GM18868 (cell line): Measurements from ENCODE around the gene NOTCH3.

Experiments used
- ATAC-seq: cut with Tn5 transposase; IDR thresholded peaks from one replicate; pipeline ENCODE4 v1.9.1; 2021; ENCODE audit warnings: mild to moderate bottlenecking, moderate library complexity; ENCODE audit not compliant: unreplicated experiment

The NOTCH3 gene

DNA sequence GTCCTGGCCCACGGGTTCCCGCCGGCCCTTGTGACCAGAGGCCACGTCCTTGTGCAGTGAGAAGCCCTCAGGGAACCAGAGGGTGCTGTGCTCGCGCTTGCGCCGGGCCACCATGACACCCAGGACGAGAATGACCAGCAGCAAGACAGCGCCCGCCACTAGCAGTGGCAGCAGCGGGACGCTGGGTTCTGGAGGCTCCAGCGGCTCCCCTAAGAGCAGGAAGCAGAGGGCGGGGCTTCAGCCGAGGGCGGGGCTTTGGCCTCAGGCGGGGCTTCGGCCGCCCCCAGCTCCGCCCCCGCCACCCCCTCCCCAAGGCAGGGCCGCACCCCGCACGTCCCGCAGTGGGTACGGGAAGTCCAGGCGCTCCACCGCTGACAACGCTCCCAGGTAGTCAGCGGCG, 30.4 kb downstream of the NOTCH3 start:
- ATAC-seq: no peak

DNA sequence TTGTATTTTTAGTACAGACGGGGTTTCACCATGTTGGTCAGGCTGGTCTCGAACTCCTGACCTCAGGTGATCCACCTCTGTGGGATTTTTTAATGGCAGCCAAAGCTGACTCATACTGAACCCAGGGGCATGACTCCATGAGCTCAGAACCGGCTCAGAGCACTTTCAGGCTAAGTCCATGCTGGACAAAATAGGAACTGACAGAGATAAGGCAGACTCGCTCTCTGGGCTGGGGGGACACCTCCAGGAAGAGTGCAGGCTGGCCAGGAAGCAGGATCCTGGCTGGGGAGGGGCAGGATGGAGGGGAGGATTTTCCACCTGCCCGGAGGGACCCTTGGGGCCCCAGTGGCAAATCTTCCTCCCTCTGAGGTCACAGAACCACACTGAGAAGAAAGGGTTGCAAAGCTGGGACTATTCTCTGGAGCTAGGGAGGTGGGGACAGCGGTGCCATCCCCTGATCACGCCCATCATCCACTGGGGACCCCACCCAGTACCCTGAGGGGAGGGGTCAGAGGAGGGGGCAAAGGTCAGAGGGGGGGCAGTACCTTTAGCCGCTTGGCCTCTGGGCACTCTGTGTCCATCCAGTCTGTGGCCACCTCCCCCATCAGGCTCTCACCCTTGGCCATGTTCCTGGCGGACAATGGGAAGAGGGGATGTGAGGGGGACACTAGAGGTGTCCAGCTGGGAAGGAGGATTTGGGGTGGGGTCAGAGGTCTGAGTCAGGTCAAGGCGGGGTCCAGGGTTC, 31.1 kb downstream of the NOTCH3 start:
- ATAC-seq: no peak

DNA sequence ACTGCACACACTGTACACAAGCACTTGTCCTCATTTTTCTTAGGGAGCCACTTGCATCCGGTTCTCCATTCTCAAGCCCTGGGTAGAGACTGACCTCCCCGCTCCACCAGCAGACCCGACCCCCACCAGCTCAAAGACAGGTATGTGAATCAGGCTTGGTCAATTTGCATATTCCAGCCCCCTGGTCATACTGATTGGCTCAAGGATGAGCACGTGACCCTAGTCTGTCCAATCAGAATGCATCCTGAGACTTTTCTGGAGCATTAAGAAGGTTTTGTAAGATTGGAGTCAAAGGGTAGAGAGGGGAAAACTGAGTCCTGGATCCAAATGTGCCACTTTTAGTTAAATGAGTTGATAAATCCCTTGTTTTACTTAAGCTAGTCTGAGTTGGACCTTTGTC, 34.1 kb downstream of the NOTCH3 start:
- ATAC-seq: no peak

DNA sequence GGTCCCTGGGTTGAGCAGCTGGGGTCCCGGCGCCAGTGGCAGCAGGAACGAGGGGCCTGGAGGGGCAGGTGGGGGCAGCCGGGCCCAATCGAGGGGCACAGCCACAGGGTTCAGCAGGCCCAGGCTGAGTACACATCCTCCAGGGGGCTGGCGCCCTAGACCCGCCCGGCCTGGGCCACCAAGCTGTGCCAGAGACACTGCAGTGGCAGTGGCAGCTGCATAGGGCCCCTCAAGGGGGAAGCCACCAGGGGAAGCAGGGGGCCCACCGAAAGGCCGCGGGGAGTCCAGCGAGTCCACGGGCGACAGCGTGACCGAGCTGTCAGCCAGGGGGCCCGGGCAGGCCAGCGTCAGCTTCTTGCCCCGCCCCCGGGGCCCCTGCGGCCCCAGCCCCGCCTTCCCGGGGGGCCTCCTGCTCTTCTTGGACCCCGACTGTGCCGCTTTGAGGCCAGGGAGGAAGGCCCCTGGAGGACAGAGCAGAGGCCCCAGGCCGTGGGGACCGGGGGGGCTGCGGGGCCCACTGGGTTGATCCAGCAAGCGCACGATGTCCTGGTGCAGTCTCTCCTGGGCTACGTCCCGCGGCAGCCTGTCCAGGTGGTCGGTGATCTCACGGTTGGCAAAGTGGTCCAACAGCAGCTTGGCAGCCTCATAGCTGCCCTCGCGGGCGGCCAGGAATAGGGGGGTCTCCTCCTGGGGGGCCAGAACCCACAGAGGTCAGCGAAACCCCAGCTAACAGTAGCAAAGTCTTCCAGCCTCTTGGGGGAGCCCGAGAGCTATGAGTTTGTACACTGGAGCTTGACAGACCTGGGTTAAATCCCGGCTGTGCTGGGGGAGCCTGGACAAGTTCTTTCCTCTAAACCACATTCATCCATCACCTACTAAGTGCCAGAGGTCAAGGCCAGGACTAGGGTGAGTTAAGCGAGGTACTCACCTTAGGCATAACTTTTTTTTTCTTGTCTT, 39.5 kb downstream of the NOTCH3 start:
- ATAC-seq: no peak

DNA sequence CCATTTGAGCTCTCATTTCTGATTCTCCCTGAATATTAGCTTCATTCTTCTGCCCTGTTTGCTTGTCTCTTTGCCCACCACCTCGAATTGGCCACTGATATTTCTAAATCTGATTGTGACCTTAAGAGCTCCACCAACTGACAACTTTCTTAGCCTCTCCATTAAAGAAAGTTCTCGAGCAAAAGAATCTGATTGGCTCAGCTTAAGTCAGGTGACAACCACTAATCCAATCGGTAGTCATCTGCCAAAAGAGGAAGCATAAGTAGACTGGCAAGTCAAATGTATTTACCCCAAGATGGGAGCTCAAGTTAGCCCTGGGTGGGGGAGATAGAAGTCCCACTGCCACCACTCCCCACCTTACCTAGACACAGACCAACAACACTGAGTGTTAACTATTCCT, 41.5 kb downstream of the NOTCH3 start:
- no peak for ATAC-seq

DNA sequence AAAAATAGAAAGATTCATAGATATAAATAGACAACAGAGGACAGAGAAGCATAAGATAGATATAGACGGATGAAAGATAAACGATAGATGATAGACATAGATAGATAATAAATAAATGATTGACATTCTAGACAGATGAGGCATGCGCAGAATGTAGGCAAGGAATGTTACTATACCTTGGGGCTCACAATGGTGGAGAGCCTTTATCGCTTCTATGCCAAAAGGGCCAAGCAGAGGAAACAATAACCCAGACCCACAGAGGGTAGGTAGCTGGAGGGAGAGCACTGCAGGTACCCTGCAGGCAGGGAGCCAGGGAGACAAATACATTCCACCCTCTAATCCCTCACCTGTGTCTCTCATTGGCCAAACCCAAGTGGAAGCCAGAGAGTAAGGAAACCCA, 44.4 kb downstream of the NOTCH3 start:
- ATAC-seq: no peak

DNA sequence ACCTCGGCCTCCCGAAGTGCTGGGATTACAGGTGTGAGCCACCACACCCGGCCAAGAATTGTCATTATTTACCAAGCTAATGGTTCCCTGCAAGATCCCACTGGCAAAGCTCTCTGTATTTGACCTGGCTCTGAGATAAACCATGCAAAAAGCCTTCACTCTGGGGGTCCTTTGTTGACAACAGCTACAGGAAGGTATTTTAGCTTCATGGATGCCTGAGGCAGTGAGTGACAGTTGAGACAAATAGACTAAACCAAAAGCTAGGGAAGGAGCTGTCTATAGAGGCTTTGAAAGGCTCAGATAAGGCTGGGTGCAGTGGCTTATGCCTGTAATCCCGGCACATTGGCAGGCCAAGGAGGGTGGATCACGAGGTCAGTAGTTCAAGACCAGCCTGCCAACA, 45.5 kb downstream of the NOTCH3 start:
- ATAC-seq: no peak

DNA sequence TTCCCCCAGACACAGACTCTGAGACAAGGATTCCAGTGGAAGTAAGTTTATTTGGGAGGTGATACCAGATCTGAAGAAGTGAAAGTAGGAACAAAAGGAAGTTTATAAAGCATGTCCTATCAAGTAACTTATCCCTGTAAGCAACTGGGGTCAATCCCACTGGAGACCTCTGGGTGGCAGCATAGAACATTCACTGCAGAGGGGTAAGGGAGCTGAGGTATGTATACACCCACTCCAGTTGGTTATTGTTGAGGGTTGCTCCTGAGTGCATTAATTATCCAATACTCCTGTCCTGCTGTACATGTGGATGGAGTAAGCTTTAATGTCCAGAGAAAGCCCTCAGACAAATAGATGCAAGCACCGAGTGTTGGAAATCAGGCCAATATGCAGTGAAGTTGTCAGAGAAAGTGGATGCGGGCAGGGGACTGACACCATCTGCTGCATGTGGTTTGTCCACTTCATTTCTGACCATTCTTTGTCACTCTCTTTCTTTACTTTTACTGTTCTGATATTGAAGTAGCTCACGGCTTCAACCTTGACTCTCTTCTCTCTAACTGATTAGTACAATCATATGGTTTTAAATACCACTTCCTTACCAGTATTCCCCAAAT, 46.7 kb downstream of the NOTCH3 start:
- no peak for ATAC-seq

DNA sequence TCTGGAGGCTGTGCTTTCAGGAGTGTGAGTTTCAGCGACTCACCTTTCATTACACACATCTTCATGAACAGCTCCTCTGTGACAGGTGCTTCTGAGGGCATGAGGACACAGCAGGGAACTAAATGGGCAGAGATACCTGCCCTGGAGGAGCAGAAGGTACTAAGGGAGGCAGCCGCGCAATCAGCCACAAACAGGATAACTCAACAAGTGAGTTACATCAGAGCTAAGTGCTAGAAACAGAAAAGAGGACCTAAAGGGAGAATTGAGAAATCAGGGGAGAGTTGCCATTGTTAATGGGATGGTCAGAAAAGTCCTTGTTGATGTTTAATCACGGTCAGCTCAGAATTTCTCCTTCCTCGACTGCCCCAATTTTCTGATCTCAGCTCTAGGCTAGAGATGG, 51.1 kb downstream of the NOTCH3 start:
- ATAC-seq: no peak

- no peak for ATAC-seq
Observed at GRCh38 chr19:15147090-15147489, 53.7 kb downstream of the NOTCH3 start.

DNA sequence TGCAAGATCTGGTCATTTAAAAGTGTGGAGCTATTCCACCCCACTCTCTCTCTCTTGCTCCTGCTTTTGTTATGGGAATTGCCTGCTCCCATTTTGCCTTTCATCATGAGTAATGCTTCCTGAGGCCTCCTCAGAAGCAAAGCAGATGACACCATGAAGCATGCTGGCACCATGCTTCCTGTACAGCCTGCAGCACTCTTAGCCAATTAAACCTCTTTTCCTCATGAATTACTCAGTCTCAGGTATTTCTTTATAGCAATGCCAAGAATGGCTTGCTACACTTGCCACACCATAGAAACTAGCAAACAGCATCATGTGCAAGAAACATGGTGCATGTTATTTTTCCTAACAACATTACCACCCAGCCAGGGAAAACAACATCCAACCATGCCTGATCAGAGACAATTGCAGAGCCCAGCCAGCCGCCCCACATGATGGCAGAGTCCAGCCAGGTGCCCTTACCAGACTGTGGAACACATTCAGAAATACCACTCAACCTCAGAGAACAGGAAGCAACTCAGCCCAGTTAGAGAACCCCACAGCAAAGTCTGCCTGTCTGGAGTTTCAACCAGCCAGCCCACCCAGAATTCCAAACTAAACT, 56.6 kb downstream of the NOTCH3 start:
- ATAC-seq: no peak

DNA sequence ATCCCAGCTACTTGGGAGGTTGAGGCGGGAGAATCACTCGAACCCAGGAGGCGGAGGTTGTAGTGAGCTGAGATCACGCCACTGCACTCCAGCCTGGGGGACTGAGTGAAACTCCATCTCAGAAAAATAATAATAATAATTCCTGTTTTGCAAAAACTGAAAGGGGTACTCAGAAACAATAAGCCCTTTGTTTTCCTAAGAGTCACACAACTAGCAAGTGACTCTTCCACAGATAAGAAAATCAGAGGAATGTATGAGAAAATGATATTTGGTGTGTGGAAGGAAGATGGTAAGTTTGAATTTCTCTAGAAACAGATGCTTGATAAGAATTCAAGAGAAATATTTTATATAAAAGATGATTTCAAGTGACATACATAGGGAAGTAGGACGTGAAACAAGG, 58.5 kb downstream of the NOTCH3 start:
- ATAC-seq: no peak

GRCh38 chr19:15141143-15141542, 59.7 kb downstream of the NOTCH3 start:
- ATAC-seq: no peak

- ATAC-seq: no peak
Observed at GRCh38 chr19:15138427-15138826, 62.4 kb downstream of the NOTCH3 start.

GRCh38 chr19:15137777-15138176, 63.0 kb downstream of the NOTCH3 start:
- no peak for ATAC-seq

DNA sequence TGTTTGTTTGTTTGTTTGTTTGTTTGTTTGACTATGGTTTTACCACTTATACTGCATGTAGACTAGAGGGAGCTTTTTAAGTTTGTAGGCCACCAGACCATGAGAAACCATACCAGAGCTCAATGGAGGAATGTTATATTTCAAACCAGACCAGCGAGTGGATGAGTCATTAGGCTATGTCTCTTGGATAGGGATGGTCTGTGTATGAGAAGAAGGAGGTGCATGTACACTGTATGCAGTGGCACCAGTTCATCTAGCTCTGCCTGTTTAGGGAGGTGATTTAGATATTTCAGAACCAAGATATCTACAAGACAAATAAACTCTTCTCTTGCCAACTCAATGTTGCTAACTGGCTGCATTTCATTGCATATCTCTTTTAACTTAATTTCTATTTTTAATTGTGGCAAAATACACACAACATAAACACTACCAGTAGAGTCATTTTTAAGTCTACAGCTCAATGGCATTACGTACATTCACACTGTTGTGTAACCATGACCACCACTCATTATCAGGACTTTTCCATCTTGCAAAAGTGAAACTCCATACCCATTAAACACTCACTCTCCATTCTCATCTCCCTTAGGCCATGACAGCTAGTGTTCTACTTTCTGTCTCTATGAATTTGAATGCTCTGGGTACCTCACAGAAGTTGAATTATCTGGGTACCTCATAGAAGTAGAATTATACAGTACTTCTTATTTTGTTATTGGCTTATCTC, 64.4 kb downstream of the NOTCH3 start:
- no peak for ATAC-seq

DNA sequence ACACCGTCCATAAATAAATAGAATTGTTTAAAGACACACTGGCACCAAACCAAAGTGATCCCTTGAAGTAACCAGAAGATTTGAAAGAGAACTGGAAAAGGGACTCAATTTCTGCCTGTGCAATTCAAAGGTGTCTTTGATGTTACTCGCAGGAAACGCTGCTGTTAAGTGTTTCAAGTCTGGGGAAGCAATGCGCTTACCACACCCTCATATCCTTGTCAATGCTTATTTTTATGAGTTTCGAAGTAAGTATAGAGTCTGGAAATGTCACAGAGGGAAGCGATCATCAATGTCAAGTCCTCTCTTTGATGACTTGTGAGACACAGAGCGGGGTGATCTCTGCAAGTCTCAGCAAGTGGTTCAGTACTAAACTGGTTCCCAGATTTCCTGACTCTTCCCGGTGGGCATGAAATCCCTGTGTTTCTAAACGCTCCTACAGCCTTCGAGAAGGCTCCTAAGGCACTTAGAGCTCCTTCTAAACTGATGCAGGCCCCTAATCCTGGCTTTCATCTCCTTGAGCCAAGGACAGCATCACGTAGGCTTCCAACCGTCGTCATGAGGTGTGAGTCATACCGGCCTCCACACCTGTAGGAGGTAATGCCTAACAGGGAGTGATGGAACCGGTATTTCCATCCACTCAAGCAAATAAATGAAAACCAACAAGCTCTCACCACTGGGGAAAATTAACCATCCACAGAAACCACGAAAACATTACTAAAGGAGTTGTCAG, 70.8 kb downstream of the NOTCH3 start:
- no peak for ATAC-seq

- no peak for ATAC-seq
Observed at GRCh38 chr19:15128162-15128770, 72.5 kb downstream of the NOTCH3 start.

- no peak for ATAC-seq
Observed at GRCh38 chr19:15126131-15126910, 74.5 kb downstream of the NOTCH3 start.
